Activated naive CD4-positive, alpha-beta T cell (primary cell): ENCODE results near the gene HPS3.
"Not testable (repeated sequence)": the region's sequence is repeated elsewhere in the genome, so short reads cannot be mapped to it uniquely, and the experiment has no call there.

Experiments used
- DNase-seq, 4 experiments: peaks; one replicate each; lab custom pipeline; 2025; lab: John Stamatoyannopoulos, UW

The HPS3 gene

GRCh38 chr3:149129326-149130205 lies at the start of gene HPS3:
HPS3 (plus strand) TSS chr3:149129638; CDS start chr3:149129724, 86 bp downstream.
- peak; percentile 31 to 66 (median 50) for DNase-seq

- DNase-seq = no peak
Observed at GRCh38 chr3:149080011-149080698, 49.3 kb upstream of the HPS3 start.

- DNase-seq = no peak
Observed at GRCh38 chr3:149080699-149081091, 48.7 kb upstream of the HPS3 start.

GRCh38 chr3:149081772-149082171 lies 47.7 kb upstream of the HPS3 start:
- DNase-seq = no peak

GRCh38 chr3:149085828-149086231 lies 43.6 kb upstream of the HPS3 start:
- no peak for DNase-seq

GRCh38 chr3:149086232-149086988 lies 43.0 kb upstream of the HPS3 start, which contains the start of gene HLTF:
HLTF (minus strand) TSS chr3:149086533; CDS start chr3:149086336, 197 bp downstream.
- peak; percentile 67 to 83 (median 79) for DNase-seq

- DNase-seq = no peak
Observed at GRCh38 chr3:149087208-149087607, 42.2 kb upstream of the HPS3 start.

- no peak for DNase-seq
Observed at GRCh38 chr3:149089395-149089794, 40.0 kb upstream of the HPS3 start.

GRCh38 chr3:149090461-149090860 lies 39.0 kb upstream of the HPS3 start:
- DNase-seq = no peak

GRCh38 chr3:149090907-149091306 lies 38.5 kb upstream of the HPS3 start:
- DNase-seq = no peak

- no peak for DNase-seq
Observed at GRCh38 chr3:149091983-149092382, 37.5 kb upstream of the HPS3 start.

- no peak for DNase-seq
Observed at GRCh38 chr3:149095487-149095886, 34.0 kb upstream of the HPS3 start.

GRCh38 chr3:149097987-149098386 lies 31.5 kb upstream of the HPS3 start:
- not testable (repeated sequence) for DNase-seq

- DNase-seq = no peak
Observed at GRCh38 chr3:149101154-149101553, 28.3 kb upstream of the HPS3 start.

GRCh38 chr3:149101641-149102040 lies 27.8 kb upstream of the HPS3 start:
- no peak for DNase-seq

- no peak for DNase-seq
Observed at GRCh38 chr3:149104484-149104883, 25.0 kb upstream of the HPS3 start.

GRCh38 chr3:149114458-149114857 lies 15.0 kb upstream of the HPS3 start:
- no peak for DNase-seq

GRCh38 chr3:149115114-149115513 lies 14.3 kb upstream of the HPS3 start:
- no peak for DNase-seq

- no peak for DNase-seq
Observed at GRCh38 chr3:149118724-149119123, 10.7 kb upstream of the HPS3 start.

- no peak for DNase-seq
Observed at GRCh38 chr3:149119466-149119865, 10.0 kb upstream of the HPS3 start.

GRCh38 chr3:149120051-149120972 lies 9.1 kb upstream of the HPS3 start:
- no peak for DNase-seq
